GM23338 (cell line): ENCODE results near the gene SLC9B1. TPM values are rescaled to one million over a fixed set of nuclear protein-coding genes. Genes with fewer than 3 reads are reported as not detected.

Source experiments
- ATAC-seq: fragments of 200-7000 bp; cut with Tn5 transposase; 3 replicates; pipeline ENCODE4 v1.9.1; 2020
- DNase-seq: peaks from one replicate; pipeline ENCODE4 v3.0.0-alpha.2; 2015; ENCODE audit warnings: low spot score
- H2AFZ ChIP-seq: fragments of 200-600 bp; sonication (generic); 2 replicates; pipeline ENCODE4 v1.8.0; 2016; ENCODE audit warnings: antibody characterized with exemption, mild to moderate bottlenecking, moderate library complexity
- H3F3A ChIP-seq: fragments of 200-600 bp; sonication (generic); replicated peaks from 2 replicates; pipeline ENCODE4 v1.8.0; 2017; ENCODE audit warnings: antibody characterized with exemption, mixed run types, low read depth
- H3K27ac ChIP-seq: fragments of 200-600 bp; sonication (generic); 2 replicates; pipeline ENCODE4 v1.6.1; 2016; ENCODE audit warnings: low read depth
- H3K27me3 ChIP-seq: fragments of 200-600 bp; sonication (generic); 2 replicates; pipeline ENCODE4 v1.8.0; 2016; ENCODE audit warnings: mild to moderate bottlenecking, mixed run types, moderate library complexity; ENCODE audit not compliant: insufficient read depth
- H3K36me3 ChIP-seq: fragments of 200-600 bp; sonication (generic); 2 replicates; pipeline ENCODE4 v1.8.0; 2016; ENCODE audit warnings: mild to moderate bottlenecking; ENCODE audit not compliant: insufficient read depth
- H3K4me1 ChIP-seq: fragments of 200-600 bp; sonication (generic); 2 replicates; pipeline ENCODE4 v1.8.0; 2016; ENCODE audit warnings: mild to moderate bottlenecking, moderate library complexity; ENCODE audit not compliant: insufficient read depth
- H3K4me2 ChIP-seq: fragments of 200-600 bp; sonication (generic); 2 replicates; pipeline ENCODE4 v1.7.1; 2017; ENCODE audit warnings: mixed run types
- H3K4me3 ChIP-seq: fragments of 200-600 bp; sonication (generic); 2 replicates; pipeline ENCODE4 v1.6.1; 2016; ENCODE audit warnings: mixed run types
- H3K79me2 ChIP-seq: fragments of 200-600 bp; sonication (generic); replicated peaks from 2 replicates; pipeline ENCODE4 v1.8.0; 2017; ENCODE audit warnings: mild to moderate bottlenecking; ENCODE audit not compliant: insufficient read depth
- H3K9me2 ChIP-seq: fragments of 200-600 bp; sonication (generic); 2 replicates; pipeline ENCODE4 v1.8.0; 2017; ENCODE audit not compliant: insufficient read depth
- H4K20me1 ChIP-seq: fragments of 200-600 bp; sonication (generic); replicated peaks from 2 replicates; pipeline ENCODE4 v1.8.0; 2017; ENCODE audit warnings: mild to moderate bottlenecking; ENCODE audit not compliant: insufficient read depth
- H3K27ac Mint-ChIP-seq: 2 replicates; pipeline ENCODE4 v1.8.0; 2020; ENCODE audit warnings: inconsistent platforms, mild to moderate bottlenecking, moderate library complexity, mixed read lengths
- H3K27me3 Mint-ChIP-seq: 3 replicates; pipeline ENCODE4 v1.8.0; 2022; ENCODE audit warnings: low read depth, mild to moderate bottlenecking, moderate library complexity, mixed read lengths, inconsistent platforms; ENCODE audit not compliant: insufficient read depth, poor library complexity
- H3K36me3 Mint-ChIP-seq: 3 replicates; pipeline ENCODE4 v1.8.0; 2021; ENCODE audit warnings: low read depth, mild to moderate bottlenecking, inconsistent platforms, moderate library complexity, mixed read lengths
- H3K4me1 Mint-ChIP-seq: 3 replicates; pipeline ENCODE4 v1.8.0; 2020; ENCODE audit warnings: mild to moderate bottlenecking, inconsistent platforms, mixed read lengths
- H3K4me3 Mint-ChIP-seq: 3 replicates; pipeline ENCODE4 v1.8.0; 2021; ENCODE audit warnings: moderate library complexity, mild to moderate bottlenecking, inconsistent platforms, mixed read lengths
- H3K9me3 Mint-ChIP-seq: 3 replicates; pipeline ENCODE4 v1.8.0; 2020; ENCODE audit warnings: moderate library complexity, mild to moderate bottlenecking, inconsistent platforms, mixed read lengths
- CTCF ChIP-seq, 2 experiments: fragments of 200-600 bp in 1 of 2; sonication (generic) in 1 of 2; conservative IDR thresholded peaks; 2 replicates each; pipeline versions ENCODE4 v1.5.1 to v1.6.1; 2016 to 2017; ENCODE audit warnings: antibody characterized with exemption in 2 of 2, low read depth in 2 of 2, mild to moderate bottlenecking in 2 of 2, moderate library complexity in 1 of 2
- ETS1 ChIP-seq: IDR thresholded peaks from 2 replicates; pipeline ENCODE4 v1.6.1; 2016; ENCODE audit warnings: antibody characterized with exemption
- JUNB ChIP-seq: IDR thresholded peaks from one replicate; pipeline ENCODE4 v1.6.1; 2016; ENCODE audit warnings: antibody characterized with exemption; ENCODE audit not compliant: unreplicated experiment
- POLR2AphosphoS5 ChIP-seq: IDR thresholded peaks from 2 replicates; pipeline ENCODE4 v1.6.1; 2016; ENCODE audit warnings: antibody characterized with exemption, low read depth
- REST ChIP-seq: IDR thresholded peaks from one replicate; pipeline ENCODE4 v1.6.1; 2018; ENCODE audit warnings: antibody characterized with exemption; ENCODE audit not compliant: unreplicated experiment
- ZNF331 ChIP-seq: fragments of 250-450 bp; sonication (Bioruptor Pico); IDR thresholded peaks from 2 replicates; pipeline ENCODE4 v1.5.0; 2020; ENCODE audit warnings: low read depth, mild to moderate bottlenecking, moderate library complexity
- ZNF462 ChIP-seq: fragments of 250-450 bp; sonication (Bioruptor Pico); IDR thresholded peaks from 2 replicates; pipeline ENCODE4 v1.5.0; 2020; ENCODE audit warnings: mild to moderate bottlenecking, moderate library complexity
- polyA plus RNA-seq: library from polyadenylated mRNA; unstranded; fragments of >200 nt; fragmentation: Nextera tagmentation; extraction: Ambion mirVana; gene quantifications from 2 replicates; pipeline ENCODE4 v1.2.1, GENCODE V29; 2016
- total RNA-seq: library from RNA; depleted of rRNA; stranded (reverse); fragments of >200 nt; shearing (Covaris generic); gene quantifications from 2 replicates; pipeline ENCODE4 v1.2.3, GENCODE V29; 2014

Gene SLC9B1
- total and polyA plus RNA-seq, 2 experiments from 2014 or later, result 0.66 to 0.80 TPM

- Histone ChIP-seq H3K9me2 (no peaks in the 10 kb centered on the region), H2AFZ (no peak overlapping the region), H3F3A (no peaks in the 10 kb centered on the region), H3K79me2 (no peaks in the 10 kb centered on the region), H3K4me3 (no peak overlapping the region), H3K4me2 (no peak overlapping the region), H3K27me3 (no peaks in the 10 kb centered on the region), H3K4me1 (no peaks in the 10 kb centered on the region), H3K36me3 (no peaks in the 10 kb centered on the region), H3K27ac (no peak overlapping the region), H4K20me1 (no peaks in the 10 kb centered on the region)
- Mint-ChIP-seq H3K4me3 (no peak overlapping the region), H3K9me3 (no peaks in the 10 kb centered on the region), H3K27me3 (peaks cover 7% of the 10 kb centered on the region), H3K27ac (no peak overlapping the region), H3K36me3 (no peaks in the 10 kb centered on the region), H3K4me1 (no peaks in the 10 kb centered on the region)
- peak; percentile 78 for DNase-seq
- TF ChIP-seq CTCF (conservative IDR thresholded peaks at IDR 0.05; ENCODE audit: low read depth in 2 of 2) (peak; percentile 90 to 93), JUNB (no peak)
- peak; percentile 94 for ATAC-seq
These were observed 10.4 kb downstream of the SLC9B1 start for GRCh38 chr4:103008875-103009729.

- ATAC-seq (no peak), DNase-seq (no peak)
- Histone ChIP-seq H3K27ac (no peak overlapping the region), H4K20me1 (no peaks in the 10 kb centered on the region), H3K4me2 (no peak overlapping the region), H3F3A (no peaks in the 10 kb centered on the region), H3K36me3 (no peaks in the 10 kb centered on the region), H3K4me3 (no peak overlapping the region), H3K27me3 (no peaks in the 10 kb centered on the region), H3K79me2 (no peaks in the 10 kb centered on the region), H2AFZ (no peak overlapping the region), H3K4me1 (no peaks in the 10 kb centered on the region), H3K9me2 (0 out of 2 replicates have a peak, but pooled peaks cover 5% of the 10 kb centered on the region)
- Mint-ChIP-seq H3K36me3 (peaks cover 2% of the 10 kb centered on the region; the same call in 1 of the 3 replicates), H3K27me3 (peaks cover 4% of the 10 kb centered on the region), H3K4me3 (no peak overlapping the region), H3K4me1 (no peaks in the 10 kb centered on the region), H3K9me3 (peaks cover 5% of the 10 kb centered on the region; the same call in 1 of the 3 replicates), H3K27ac (no peak overlapping the region)
- TF ChIP-seq ETS1, result no peak
- no peak for TF ChIP-seq ZNF462 (CRISPR knock-in tag)
- peak; percentile 63 for TF ChIP-seq REST
- no peak for TF ChIP-seq POLR2AphosphoS5
- TF ChIP-seq ZNF331 (CRISPR knock-in tag), result no peak
These were observed 17.0 kb downstream of the SLC9B1 start for GRCh38 chr4:103002551-103002950.
